Thymus (tissue), 11 donors: Measurements from ENCODE around the gene NUDT9. TPM values are rescaled to one million over a fixed set of nuclear protein-coding genes. Genes with fewer than 3 reads are reported as not detected.
"Not testable (repeated sequence)": the region's sequence is repeated elsewhere in the genome, so short reads cannot be mapped to it uniquely, and the experiment has no call there.

ENCODE experiments used
- DNase-seq, 9 donors: peaks; one replicate each; pipeline ENCODE4 v3.0.0-alpha.2; 2013; ENCODE audit warnings: low spot score in 9 of 9, low read depth in 6 of 9, missing footprints in 1 of 9
- H3K27ac ChIP-seq, 2 donors: one replicate each; pipeline ENCODE4 v1.5.1; 2013; ENCODE audit warnings: control low read depth in 1 of 2, low read depth in 1 of 2, low read length in 1 of 2, mild to moderate bottlenecking in 1 of 2, moderate library complexity in 1 of 2
- H3K27me3 ChIP-seq, 2 donors: one replicate each; pipeline ENCODE4 v1.5.1; 2013; ENCODE audit warnings: low read length in 1 of 2; ENCODE audit not compliant: control insufficient read depth in 2 of 2, insufficient read depth in 1 of 2
- H3K36me3 ChIP-seq, 2 donors: one replicate each; pipeline ENCODE4 v1.5.1; 2013; ENCODE audit warnings: low read length in 1 of 2, mild to moderate bottlenecking in 1 of 2, moderate library complexity in 1 of 2; ENCODE audit not compliant: control insufficient read depth in 2 of 2, insufficient read depth in 2 of 2
- H3K4me1 ChIP-seq, 2 donors: one replicate each; pipeline ENCODE4 v1.5.1; 2013; ENCODE audit warnings: low read length in 2 of 2; ENCODE audit not compliant: control insufficient read depth in 2 of 2, insufficient read depth in 2 of 2
- H3K4me3 ChIP-seq, 2 donors: one replicate each; pipeline ENCODE4 v1.5.1; 2013; ENCODE audit warnings: low read length in 2 of 2, control low read depth in 1 of 2, mild to moderate bottlenecking in 1 of 2
- H3K9me3 ChIP-seq, 2 donors: one replicate each; pipeline ENCODE4 v1.5.1; 2013; ENCODE audit warnings: low read length in 1 of 2, mild to moderate bottlenecking in 1 of 2; ENCODE audit not compliant: control insufficient read depth in 2 of 2, insufficient read depth in 1 of 2
- WGBS: extraction: QIAGEN DNeasy Blood & Tissue Kit; methylation state at CpG from one replicate; pipeline ENCODE4 v1.1.7; 2013; 5-methylcytosine and 5-hydroxymethylcytosine counted together
- polyA plus RNA-seq: library from polyadenylated mRNA; stranded (reverse); fragments of 200-250 nt; gene quantifications from one replicate; pipeline ENCODE4 v1.2.3, GENCODE V29; 2013
- total RNA-seq: library from RNA; stranded (reverse); fragments of 120-200 nt; gene quantifications from one replicate; pipeline ENCODE4 v1.2.4, GENCODE V29; 2013
- donor health status: healthy.

The NUDT9 gene
- total and polyA plus RNA-seq, 2 donors = 9.8 to 34.5 TPM

DNA sequence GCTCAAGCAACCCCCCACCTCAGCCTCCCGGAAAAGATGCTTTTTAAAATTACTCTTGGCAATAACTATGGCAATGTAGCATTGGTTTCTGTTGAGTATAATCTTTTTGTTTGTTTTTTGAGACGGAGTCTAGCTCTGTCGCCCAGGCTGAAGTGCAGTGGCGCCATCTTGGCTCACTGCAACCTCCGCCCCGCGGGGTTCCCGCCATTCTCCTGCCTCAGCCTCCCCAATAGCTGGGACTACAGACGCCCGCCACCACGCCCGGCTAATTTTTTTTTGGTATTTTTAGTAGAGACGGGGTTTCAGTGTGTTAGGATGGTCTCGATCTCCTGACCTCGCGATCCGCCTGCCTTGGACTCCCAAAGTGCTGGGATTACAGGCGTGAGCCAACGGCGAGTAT is 32.3 kb upstream of the NUDT9 start:
- H3K27ac ChIP-seq, H3K27me3 ChIP-seq, DNase-seq, H3K36me3 ChIP-seq, H3K9me3 ChIP-seq: not testable (repeated sequence)
- WGBS = 80% methylated on average over 20 of the region's 20 CpGs
- Histone ChIP-seq H3K4me3 (peak overlapping the region; percentile 57 to 70), H3K4me1 (peaks cover 3 to 15% of the 10 kb centered on the region in 2 donors)

GRCh38 chr4:87390551-87390890 is 31.9 kb upstream of the NUDT9 start:
- H3K27ac ChIP-seq = peak overlapping the region in 1 of 2 donors; percentile 71
- DNase-seq = peak in 1 of 9 donors; percentile 17
- peaks cover 0 to under 1% of the 10 kb centered on the region in 2 donors for H3K36me3 ChIP-seq
- peaks cover 3 to 15% of the 10 kb centered on the region in 2 donors for H3K4me1 ChIP-seq
- H3K9me3 ChIP-seq = no peaks in the 10 kb centered on the region
- no peaks in the 10 kb centered on the region for H3K27me3 ChIP-seq
- H3K4me3 ChIP-seq = peak overlapping the region; percentile 57 to 70

- peak; percentile 68 to 94 (median 82) for DNase-seq
- Histone ChIP-seq H3K9me3 (no peaks in the 10 kb centered on the region), H3K27me3 (no peaks in the 10 kb centered on the region), H3K36me3 (no peaks in the 10 kb centered on the region), H3K4me1 (peaks cover 3 to 15% of the 10 kb centered on the region in 2 donors), H3K4me3 (peak within 1 kb of the TSS; percentile 57 to 70), H3K27ac (peak within 1 kb of the TSS; percentile 71)
- under 1% methylated on average over 32 of the region's 32 CpGs for WGBS
Measured at GRCh38 chr4:87390891-87391575, 31.3 kb upstream of the NUDT9 start, which contains the start of gene HSD17B11. Gene HSD17B11 (minus strand): TSS chr4:87391188. CDS start chr4:87391070, 118 bp downstream.

GRCh38 chr4:87391576-87392054 is 30.8 kb upstream of the NUDT9 start:
- Histone ChIP-seq H3K27ac (peak overlapping the region; percentile 71), H3K4me3 (peak overlapping the region; percentile 57 to 70), H3K4me1 (peaks cover 3 to 15% of the 10 kb centered on the region in 2 donors), H3K9me3 (no peaks in the 10 kb centered on the region), H3K27me3 (no peaks in the 10 kb centered on the region), H3K36me3 (no peaks in the 10 kb centered on the region)
- DNase-seq = no peak
- WGBS = 40% methylated on average over 16 of the region's 16 CpGs

GRCh38 chr4:87392183-87392582 is 30.2 kb upstream of the NUDT9 start:
- no peak for DNase-seq
- Histone ChIP-seq H3K4me3 (no peak overlapping the region), H3K27me3 (no peaks in the 10 kb centered on the region), H3K4me1 (peaks cover 3 to 15% of the 10 kb centered on the region in 2 donors), H3K9me3 (no peaks in the 10 kb centered on the region), H3K27ac (no peak overlapping the region), H3K36me3 (no peaks in the 10 kb centered on the region)
- 81% methylated on average over 3 of the region's 3 CpGs for WGBS

GRCh38 chr4:87395073-87395472 is 27.3 kb upstream of the NUDT9 start:
- H3K27me3 ChIP-seq, H3K4me3 ChIP-seq, H3K36me3 ChIP-seq, DNase-seq, H3K4me1 ChIP-seq, H3K27ac ChIP-seq: not testable (repeated sequence)
- 77% methylated on average over 23 of the region's 23 CpGs for WGBS
- peaks cover 2 to 10% of the 10 kb centered on the region in 2 donors for H3K9me3 ChIP-seq

- not testable (repeated sequence) for DNase-seq, H3K27ac ChIP-seq
- 97% methylated on average over 20 of the region's 20 CpGs for WGBS
Measured at GRCh38 chr4:87395851-87396250, 26.5 kb upstream of the NUDT9 start.

DNA sequence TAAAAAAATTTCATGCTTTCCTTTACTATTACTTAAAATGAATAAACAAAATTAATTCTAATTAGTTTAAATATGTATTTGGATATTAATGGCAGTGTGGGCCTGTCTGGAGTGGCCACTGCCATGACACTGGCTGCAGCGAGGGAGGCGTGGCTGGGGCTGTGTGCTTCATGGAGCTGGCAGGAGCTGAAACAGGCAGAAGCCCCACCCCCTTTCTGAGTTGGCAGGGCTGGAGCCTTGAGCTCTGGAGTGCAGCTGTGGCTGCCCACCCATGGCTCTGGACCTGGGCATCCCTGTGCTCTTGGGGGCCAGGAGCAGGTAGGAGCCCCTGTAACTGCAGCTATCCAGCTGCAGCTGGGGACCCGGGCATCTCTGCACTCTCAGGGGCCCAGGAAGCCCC is 23.2 kb upstream of the NUDT9 start:
- Histone ChIP-seq H3K4me3 (no peak overlapping the region), H3K27ac (no peak overlapping the region), H3K9me3 (peaks cover 2 to 18% of the 10 kb centered on the region in 2 donors), H3K36me3 (no peaks in the 10 kb centered on the region), H3K4me1 (no peaks in the 10 kb centered on the region), H3K27me3 (no peaks in the 10 kb centered on the region)
- DNase-seq = no peak
- 99% methylated on average over 3 of the region's 3 CpGs for WGBS

More at GRCh38 chr4:87395851-87396250, 26.5 kb upstream of the NUDT9 start:
- H3K4me3 ChIP-seq, H3K36me3 ChIP-seq, H3K27me3 ChIP-seq, H3K4me1 ChIP-seq: not testable (repeated sequence)
- H3K9me3 ChIP-seq = peaks cover 2 to 16% of the 10 kb centered on the region in 2 donors

DNA sequence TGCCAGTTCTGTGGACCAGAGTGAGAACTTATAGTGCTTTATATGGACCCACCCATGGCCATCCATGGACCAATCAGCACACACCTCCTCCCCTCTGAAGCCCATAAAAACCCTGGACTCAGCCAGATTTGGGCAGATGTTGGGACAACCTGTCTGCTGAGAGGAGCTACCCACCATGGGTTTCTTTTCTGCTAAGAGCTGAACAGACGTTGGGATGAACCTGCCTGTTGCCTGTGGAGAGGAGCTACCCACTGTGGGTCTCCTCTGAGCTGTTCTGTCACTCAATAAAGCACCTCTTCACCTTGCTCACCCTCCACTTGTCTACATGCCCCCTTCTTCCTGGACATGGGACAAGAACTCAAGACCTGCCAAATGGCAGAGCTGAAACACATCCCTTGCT is 22.4 kb upstream of the NUDT9 start:
- Histone ChIP-seq H3K27ac (no peak overlapping the region), H3K9me3 (peaks cover 2 to 18% of the 10 kb centered on the region in 2 donors), H3K4me3 (no peak overlapping the region), H3K27me3 (no peaks in the 10 kb centered on the region), H3K4me1 (no peaks in the 10 kb centered on the region), H3K36me3 (no peaks in the 10 kb centered on the region)
- WGBS = 92% methylated on average over 1 of the region's 1 CpG
- DNase-seq = no peak
